K562 (cell line): ENCODE data around the gene PLEKHA8. TPM values are rescaled to one million over a fixed set of nuclear protein-coding genes. Genes with fewer than 3 reads are reported as not detected.

Experiments used
- ATAC-seq: fragments of 200-7000 bp; cut with Tn5 transposase; 3 replicates; pipeline ENCODE4 v1.9.1; 2020; ENCODE audit warnings: moderate library complexity
- BruUV-seq: library from RNA; stranded (reverse); fragments of 400-500 nt; replicated peaks from 2 replicates; lab custom pipeline; 2021; lab: Mats Ljungman, UMichigan
- CTCF ChIA-PET: fragments of 300-600 bp; formaldehyde crosslinking; extraction: SDS; loops from one replicate; lab custom pipeline; 2021; ENCODE audit warnings: low intra/inter-chr PET ratio; lab: Yijun Ruan, JAX
- POLR2A ChIA-PET: fragments of 300-600, 350-650 bp; sonication (Branson Sonifier 250); formaldehyde crosslinking; extraction: SDS; loops from one replicate; lab custom pipeline; 2021; ENCODE audit warnings: antibody characterized with exemption, inconsistent platforms; lab: Yijun Ruan, JAX
- DNase-seq, 4 experiments: peaks; one replicate each; pipeline versions ENCODE4 v3.0.0 to v3.0.0-alpha.2; 2011 to 2018; ENCODE audit warnings: low spot score in 3 of 4, mixed read lengths in 3 of 4; ENCODE audit errors: extremely low read depth in 1 of 4
- FAIRE-seq: peaks from 2 replicates; lab custom pipeline; 2011; peaks lifted over from hg19 to GRCh38; lab: Jason Lieb, UNC
- H2AFZ ChIP-seq: 2 replicates; pipeline ENCODE4 v1.6.0; 2011; ENCODE audit warnings: low read depth, low read length, control low read depth, inconsistent platforms
- H3K27ac ChIP-seq: fragments of 200-600 bp; 3 replicates; pipeline ENCODE4 v1.8.0; 2011; ENCODE audit warnings: low read depth, mild to moderate bottlenecking, control low read depth, inconsistent platforms, low read length, moderate library complexity, mixed read lengths; ENCODE audit errors: extremely low read depth
- H3K27me3 ChIP-seq, 2 experiments: fragments of 300-600 bp in 1 of 2; 2 replicates in 1 of 2; 3 replicates in 1 of 2; pipeline versions ENCODE4 v1.6.0 to v1.8.0; 2011; ENCODE audit warnings: inconsistent platforms in 2 of 2, low read length in 2 of 2, mild to moderate bottlenecking in 1 of 2, mixed read lengths in 1 of 2, moderate library complexity in 1 of 2; ENCODE audit not compliant: control insufficient read depth in 2 of 2, insufficient read depth in 2 of 2
- H3K36me3 ChIP-seq: fragments of 300-600 bp; 3 replicates; pipeline ENCODE4 v1.8.0; 2011; ENCODE audit warnings: mild to moderate bottlenecking, low read length, inconsistent platforms; ENCODE audit not compliant: control insufficient read depth, insufficient read depth
- H3K4me1 ChIP-seq, 2 experiments: fragments of 200-600 bp in 1 of 2; replicated peaks in 1 of 2; 2 replicates in 1 of 2; 3 replicates in 1 of 2; pipeline versions ENCODE4 v1.5.1 to v1.8.0; 2011; ENCODE audit warnings: inconsistent platforms in 2 of 2, low read length in 2 of 2, mild to moderate bottlenecking in 1 of 2, mixed read lengths in 1 of 2, moderate library complexity in 1 of 2; ENCODE audit not compliant: control insufficient read depth in 2 of 2, insufficient read depth in 2 of 2
- H3K4me2 ChIP-seq: 2 replicates; pipeline ENCODE4 v1.6.1; 2011; ENCODE audit warnings: low read length, control low read depth, inconsistent platforms, mixed read lengths; ENCODE audit not compliant: insufficient read depth
- H3K4me3 ChIP-seq: fragments of 200-600 bp; sonication (generic), shearing (Covaris generic); 2 replicates; pipeline ENCODE4 v1.5.1; 2016; ENCODE audit warnings: control low read depth, inconsistent platforms
- H3K79me2 ChIP-seq: fragments of 200-600 bp; 3 replicates; pipeline ENCODE4 v1.8.0; 2011; ENCODE audit warnings: low read length, inconsistent platforms; ENCODE audit not compliant: control insufficient read depth, insufficient read depth
- H3K9ac ChIP-seq, 2 experiments: 2 replicates each; pipeline versions ENCODE4 v1.6.0 to v1.6.1; 2011; ENCODE audit warnings: low read depth in 2 of 2, low read length in 2 of 2, control low read depth in 1 of 2, inconsistent platforms in 1 of 2, mild to moderate bottlenecking in 1 of 2, mixed read lengths in 1 of 2; ENCODE audit not compliant: insufficient read depth in 1 of 2
- H3K9me1 ChIP-seq: one replicate; pipeline ENCODE4 v1.6.0; 2011; ENCODE audit warnings: inconsistent platforms, mild to moderate bottlenecking, low read length, moderate library complexity; ENCODE audit not compliant: control insufficient read depth, insufficient read depth
- H3K9me3 ChIP-seq: replicated peaks from 2 replicates; pipeline ENCODE4 v1.5.1; 2011; ENCODE audit warnings: low read depth, low read length, inconsistent platforms; ENCODE audit not compliant: control insufficient read depth, insufficient read depth
- H4K20me1 ChIP-seq: replicated peaks from 2 replicates; pipeline ENCODE4 v1.6.1; 2011; ENCODE audit warnings: low read length, inconsistent platforms, mixed read lengths; ENCODE audit not compliant: control insufficient read depth, insufficient read depth
- ATF3 ChIP-seq, 2 experiments: fragments of 450-650 bp in 1 of 2; sonication (generic) in 1 of 2; formaldehyde crosslinking in 1 of 2; IDR thresholded peaks in 1 of 2; conservative IDR thresholded peaks in 1 of 2; 2 replicates each; pipeline versions ENCODE4 v1.6.1 to v1.8.1; 2016 to 2023; ENCODE audit warnings: mild to moderate bottlenecking in 2 of 2, moderate library complexity in 2 of 2, inconsistent platforms in 1 of 2, missing genetic modification reagents in 1 of 2
- E4F1 ChIP-seq: fragments of 250-450 bp; sonication (Bioruptor Pico); IDR thresholded peaks from 2 replicates; pipeline ENCODE4 v1.5.0; 2021; ENCODE audit warnings: mild to moderate bottlenecking, borderline replicate concordance
- GTF3C2 ChIP-seq: IDR thresholded peaks from 3 replicates; pipeline ENCODE4 v1.6.1; 2011; ENCODE audit warnings: borderline replicate concordance, mild to moderate bottlenecking, moderate library complexity; ENCODE audit not compliant: insufficient read length; ENCODE audit errors: extremely low read depth
- NFXL1 ChIP-seq: fragments of 450-650 bp; formaldehyde crosslinking; IDR thresholded peaks from 2 replicates; pipeline ENCODE4 v1.4.0; 2021; ENCODE audit warnings: mild to moderate bottlenecking
- NRF1 ChIP-seq, 2 experiments: fragments of 450-650 bp; IDR thresholded peaks in 1 of 2; conservative IDR thresholded peaks in 1 of 2; 2 replicates each; pipeline ENCODE4 v1.6.1; 2014; ENCODE audit warnings: mild to moderate bottlenecking in 2 of 2
- SMARCE1 ChIP-seq: fragments of 450-650 bp; IDR thresholded peaks from 2 replicates; pipeline ENCODE4 v1.7.1; 2016; ENCODE audit warnings: mild to moderate bottlenecking
- TRIM28 ChIP-seq: fragments of 450-650 bp; IDR thresholded peaks from 2 replicates; pipeline ENCODE4 v1.6.1; 2017
- XRCC3 ChIP-seq: fragments of 450-650 bp; IDR thresholded peaks from 2 replicates; pipeline ENCODE4 v1.6.1; 2017; ENCODE audit warnings: mild to moderate bottlenecking, moderate library complexity
- ZNF717 ChIP-seq: fragments of 250-450 bp; sonication (Bioruptor Pico); IDR thresholded peaks from 2 replicates; pipeline ENCODE4 v1.5.0; 2021
- ZNF740 ChIP-seq, 3 experiments: fragments of 200-800 bp in 1 of 3; sonication (Bioruptor generic) in 1 of 3; sonication (generic) in 1 of 3; formaldehyde crosslinking in 1 of 3; IDR thresholded peaks; 2 replicates each; pipeline versions ENCODE4 v1.6.1 to v1.8.0; 2016 to 2022; ENCODE audit warnings: mild to moderate bottlenecking in 2 of 3, missing compliant biosample characterization in 2 of 3, missing genetic modification characterization in 2 of 3, missing genetic modification reagents in 1 of 3
- WGBS: fragments of 100-300 bp; shearing (Covaris generic); methylation state at CpG from one replicate; pipeline ENCODE4 v1.1.6; 2016; ENCODE audit warnings: low coverage, mixed read lengths; ENCODE audit not compliant: insufficient coverage; ENCODE audit errors: missing lambda C conversion rate; 5-methylcytosine and 5-hydroxymethylcytosine counted together
- in situ Hi-C: fragments of 300-500 bp; cut with MboI; formaldehyde crosslinking; loops from 4 replicates; pipeline ENCODE4 v1.15.0; 2018; ENCODE audit warnings: inconsistent platforms, mixed read lengths
- intact Hi-C: fragments of 100-400 bp; cut with micrococcal nuclease; formaldehyde crosslinking; loops from 2 replicates; pipeline ENCODE4 v1.14.2; 2022
- polyA plus RNA-seq, 8 experiments: library from polyadenylated mRNA; depleted of rRNA in 4 of 8; stranded (reverse) in 5 of 8; unstranded in 3 of 8; fragments of >200 nt; fragmentation: Nextera tagmentation in 2 of 8; fragmentation: Illumina TruSeq in 1 of 8; extraction: Ambion mirVana in 2 of 8; extraction: Trizol in 1 of 8; gene quantifications; 2 replicates each; pipeline versions ENCODE4 v1.2.1 to v1.2.3, GENCODE V29; 2011 to 2014; ENCODE audit warnings: inconsistent platforms in 1 of 8, missing spikeins in 1 of 8
- total RNA-seq, 7 experiments: library from RNA; depleted of rRNA in 6 of 7; stranded (reverse); fragments of >200 nt in 6 of 7; fragmentation: Illumina TruSeq in 2 of 7; extraction: Trizol in 2 of 7; gene quantifications; 2 replicates each; pipeline versions ENCODE4 v1.2.1 to v1.2.3, GENCODE V29; 2011 to 2021; ENCODE audit warnings: low replicate concordance in 1 of 7

PLEKHA8 gene
- total and polyA plus RNA-seq, 9 of the 15 experiments (the other 6 are each of a cell fraction or from before 2014, with no cell fraction given): 3.2 to 16.3 (median 11.8) TPM

GRCh38 chr7:30102281-30102680 is 74.1 kb downstream of the PLEKHA8 start:
- BruUV-seq: no TSS peak
- H2AFZ ChIP-seq: no peak overlapping the region
- no peaks in the 10 kb centered on the region for H4K20me1 ChIP-seq
- H3K4me3 ChIP-seq: no peak overlapping the region
- FAIRE-seq (no peak), ATAC-seq (no peak), DNase-seq (no peak)
- ChIA-PET POLR2A (no interaction called here), CTCF (no interaction called here)
- no peaks in the 10 kb centered on the region; a peak in 1 of 5 replicates for H3K4me1 ChIP-seq
- no peaks in the 10 kb centered on the region for H3K79me2 ChIP-seq
- H3K36me3 ChIP-seq: no peaks in the 10 kb centered on the region
- no peak overlapping the region for H3K27ac ChIP-seq
- H3K9me3 ChIP-seq: no peaks in the 10 kb centered on the region
- H3K9ac ChIP-seq: no peak overlapping the region
- no peaks in the 10 kb centered on the region for H3K9me1 ChIP-seq
- in situ Hi-C loops: no loop called here
- H3K27me3 ChIP-seq: no peaks in the 10 kb centered on the region
- H3K4me2 ChIP-seq: no peak overlapping the region
- WGBS: 30% methylated on average over 3 of the region's 3 CpGs
- no peak for TF ChIP-seq ATF3 (IDR thresholded peaks at IDR 0.05)
- no peak for TF ChIP-seq ATF3 (CRISPR knock-in tag; conservative IDR thresholded peaks at IDR 0.05)
- TF ChIP-seq XRCC3: no peak
- TF ChIP-seq TRIM28: no peak
- TF ChIP-seq NRF1 (conservative IDR thresholded peaks at IDR 0.05 in 1 of 2, IDR thresholded peaks at IDR 0.05 in 1 of 2): no peak
- TF ChIP-seq NFXL1: no peak
- no peak for TF ChIP-seq ZNF740 (CRISPR knock-in tag; IDR thresholded peaks at IDR 0.05)
- no peak for TF ChIP-seq ZNF740 (tag; IDR thresholded peaks at IDR 0.05)
- no peak for TF ChIP-seq GTF3C2
- TF ChIP-seq SMARCE1: no peak
- no peak for TF ChIP-seq E4F1 (CRISPR knock-in tag)
- TF ChIP-seq ZNF717: no peak
- intact Hi-C loops: no loop called here
